SH-SY5Y (cell line): ENCODE measurements around the gene LRCH3.

ENCODE experiments used
- GATA2 ChIP-seq: IDR thresholded peaks from 2 replicates; pipeline ENCODE4 v1.6.1; 2011; ENCODE audit warnings: mild to moderate bottlenecking, low read depth, low read length
- GATA3 ChIP-seq: IDR thresholded peaks from 2 replicates; pipeline ENCODE4 v1.6.1; 2011; ENCODE audit warnings: low read depth, mild to moderate bottlenecking, low read length, moderate library complexity

Gene LRCH3

DNA sequence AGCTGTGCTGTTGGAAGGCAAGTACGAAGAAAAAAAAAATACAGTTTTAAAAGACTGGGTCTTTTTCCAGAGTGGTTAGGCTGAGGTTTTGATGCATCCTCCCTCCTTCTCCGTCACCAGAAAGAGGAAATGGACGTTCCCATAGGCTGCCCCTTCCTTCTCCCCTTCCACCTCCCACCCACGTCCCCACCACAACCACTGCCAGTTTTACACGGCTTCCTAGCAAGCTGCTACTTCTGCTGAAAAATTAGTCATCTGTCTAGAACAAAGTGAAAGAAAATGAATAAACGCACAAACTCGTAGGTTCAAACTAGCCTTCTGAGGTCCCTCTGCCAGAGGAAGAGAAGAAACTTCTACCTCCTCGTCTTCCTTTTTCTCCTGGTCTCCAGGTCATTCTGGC lies 87.4 kb downstream of the LRCH3 start:
- no peak for TF ChIP-seq GATA2
- no peak for TF ChIP-seq GATA3

DNA sequence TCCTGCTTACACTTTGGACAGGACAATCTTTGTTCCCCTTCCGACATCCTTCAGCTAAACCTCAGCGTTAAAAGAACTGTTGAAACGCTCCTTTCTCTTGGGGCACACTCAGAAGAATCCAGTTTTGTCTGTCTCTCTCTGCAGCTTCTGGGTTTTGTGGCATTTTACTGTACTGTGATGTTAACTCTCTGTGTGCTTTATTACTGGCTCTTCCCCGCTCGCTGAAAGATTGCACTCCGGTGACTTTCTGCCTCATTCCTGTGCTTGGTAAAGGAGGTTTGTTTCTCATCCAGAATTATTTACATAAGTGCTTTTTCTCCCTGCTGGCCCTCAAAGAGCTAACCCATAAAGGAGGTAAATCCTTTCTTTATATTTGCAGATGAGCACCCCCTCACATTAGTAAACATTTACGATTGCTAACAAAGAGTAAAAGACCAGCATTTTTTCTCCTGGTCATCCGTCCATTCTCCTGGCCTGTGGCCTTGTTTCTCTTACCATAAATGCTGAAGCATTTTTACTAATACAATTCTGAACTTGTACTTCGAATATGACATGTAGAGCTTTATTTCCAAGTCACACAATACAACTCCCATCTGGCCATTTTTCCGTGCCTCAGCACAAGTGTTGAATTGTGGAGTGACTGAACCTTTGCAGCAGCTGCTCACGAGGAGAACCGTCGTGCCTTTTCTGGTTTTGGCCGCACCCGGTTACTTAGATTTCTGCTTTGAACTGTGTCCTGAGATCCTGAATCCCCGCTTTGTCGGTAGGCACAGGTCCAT lies 89.6 kb downstream of the LRCH3 start:
- no peak for TF ChIP-seq GATA3
- no peak for TF ChIP-seq GATA2

DNA sequence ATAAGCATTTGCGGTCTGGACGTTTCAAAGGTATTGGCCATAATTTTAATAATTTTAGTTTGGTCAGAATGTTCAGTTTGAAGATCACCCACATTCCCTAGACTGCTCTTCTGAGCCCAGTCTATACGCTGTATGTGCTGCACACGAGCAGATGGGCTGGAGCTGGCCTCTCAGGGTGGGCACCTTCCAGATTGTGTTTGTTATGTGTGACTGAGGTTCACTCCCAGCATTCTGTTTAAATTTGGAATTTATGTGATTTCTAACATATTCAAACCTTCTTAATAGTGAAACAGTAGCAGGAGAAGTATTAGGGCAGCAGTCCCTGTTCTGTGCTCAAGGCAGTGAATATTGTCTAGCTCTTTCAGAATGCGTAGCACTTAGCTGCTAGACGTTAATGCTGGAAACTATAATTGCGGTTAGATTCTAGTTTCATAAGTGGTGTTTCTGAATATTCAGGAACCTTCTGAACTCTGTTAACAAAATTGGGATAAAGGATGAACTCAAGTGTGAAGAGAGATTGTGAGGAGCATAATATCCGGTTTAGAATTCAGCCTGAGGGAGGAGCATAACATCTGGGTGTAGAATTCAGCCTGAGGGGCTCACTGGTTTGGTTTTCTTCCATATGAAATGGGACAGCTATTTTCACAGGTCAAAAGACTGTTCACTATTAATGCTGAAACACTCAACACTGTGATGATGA lies 90.4 kb downstream of the LRCH3 start:
- TF ChIP-seq GATA3 (no peak), GATA2 (no peak)

DNA sequence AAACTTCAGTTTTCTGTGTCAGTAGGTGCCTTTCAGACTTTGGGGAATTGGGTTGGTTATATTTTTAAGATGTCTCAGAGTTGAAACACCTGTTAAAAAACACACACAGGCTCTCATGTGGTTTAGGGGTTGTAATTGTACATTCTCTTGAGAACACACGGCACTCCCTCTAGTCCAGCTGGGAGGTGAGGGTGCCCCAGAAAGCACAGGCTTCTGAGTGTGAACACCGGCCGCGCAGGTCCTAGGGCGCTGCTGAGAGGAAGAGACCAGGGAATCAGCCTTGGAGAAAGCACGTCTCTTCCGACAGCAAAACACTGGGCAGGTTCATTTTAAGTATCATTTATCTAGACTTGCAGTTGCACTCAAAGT lies 90.9 kb downstream of the LRCH3 start:
- no peak for TF ChIP-seq GATA3
- no peak for TF ChIP-seq GATA2

DNA sequence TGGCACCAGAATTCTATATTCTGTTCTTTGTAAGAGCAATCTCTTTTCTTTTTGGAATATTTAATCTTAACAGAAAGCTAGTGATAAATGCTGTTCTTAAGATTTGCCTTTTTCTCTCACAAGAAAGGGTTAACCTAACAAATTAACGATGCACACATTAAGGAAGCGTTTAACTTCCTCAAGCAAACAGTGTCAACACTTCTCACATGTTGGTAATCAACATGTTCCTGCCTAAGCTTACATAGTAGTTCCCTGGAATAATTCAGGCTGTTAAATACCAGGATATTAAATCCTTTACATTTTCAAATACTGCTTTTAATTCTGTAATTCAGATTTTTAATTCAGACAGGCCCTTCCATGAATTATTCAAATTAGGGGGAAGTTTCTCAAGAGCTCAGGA lies 91.5 kb downstream of the LRCH3 start:
- TF ChIP-seq GATA3 (no peak), GATA2 (no peak)

DNA sequence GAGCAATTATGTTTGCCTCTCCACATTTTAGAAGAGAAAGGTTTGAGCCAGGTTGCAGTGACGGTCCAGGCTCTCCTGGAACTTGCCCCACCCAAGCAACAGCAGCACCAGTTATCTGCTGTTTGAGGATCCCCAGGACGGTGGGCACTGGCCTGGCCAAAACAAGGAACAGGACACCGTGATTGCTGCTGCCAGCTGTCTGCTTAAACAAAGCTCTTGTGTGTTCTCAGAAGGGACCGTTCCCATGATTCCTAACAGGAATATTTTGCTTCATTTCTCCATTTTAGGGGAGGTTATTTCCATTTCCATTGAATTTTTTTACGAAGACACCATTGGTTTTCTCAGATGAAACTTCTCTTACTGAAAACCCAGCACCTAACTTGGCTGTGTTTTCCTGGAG lies 92.5 kb downstream of the LRCH3 start:
- no peak for TF ChIP-seq GATA3
- TF ChIP-seq GATA2 = no peak

DNA sequence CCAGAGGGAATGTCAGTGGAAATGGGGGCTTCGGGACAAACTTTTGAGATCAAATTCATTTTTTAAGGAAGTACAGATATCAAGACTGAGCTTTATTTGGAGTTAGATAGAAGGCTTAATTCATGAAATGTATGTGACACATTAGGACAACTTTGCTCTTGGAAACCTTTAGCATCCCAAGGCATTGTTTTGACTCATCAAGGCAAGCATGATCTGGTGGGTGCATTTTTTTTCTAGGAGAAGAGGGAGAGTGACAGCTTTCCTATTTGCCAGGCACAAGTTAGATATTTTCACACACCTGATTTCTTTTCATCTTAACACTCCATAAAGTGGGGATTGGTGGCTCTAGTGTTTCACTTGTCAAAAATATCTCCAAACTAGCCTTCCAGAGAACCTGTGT lies 97.5 kb downstream of the LRCH3 start:
- TF ChIP-seq GATA3 (no peak), GATA2 (no peak)

DNA sequence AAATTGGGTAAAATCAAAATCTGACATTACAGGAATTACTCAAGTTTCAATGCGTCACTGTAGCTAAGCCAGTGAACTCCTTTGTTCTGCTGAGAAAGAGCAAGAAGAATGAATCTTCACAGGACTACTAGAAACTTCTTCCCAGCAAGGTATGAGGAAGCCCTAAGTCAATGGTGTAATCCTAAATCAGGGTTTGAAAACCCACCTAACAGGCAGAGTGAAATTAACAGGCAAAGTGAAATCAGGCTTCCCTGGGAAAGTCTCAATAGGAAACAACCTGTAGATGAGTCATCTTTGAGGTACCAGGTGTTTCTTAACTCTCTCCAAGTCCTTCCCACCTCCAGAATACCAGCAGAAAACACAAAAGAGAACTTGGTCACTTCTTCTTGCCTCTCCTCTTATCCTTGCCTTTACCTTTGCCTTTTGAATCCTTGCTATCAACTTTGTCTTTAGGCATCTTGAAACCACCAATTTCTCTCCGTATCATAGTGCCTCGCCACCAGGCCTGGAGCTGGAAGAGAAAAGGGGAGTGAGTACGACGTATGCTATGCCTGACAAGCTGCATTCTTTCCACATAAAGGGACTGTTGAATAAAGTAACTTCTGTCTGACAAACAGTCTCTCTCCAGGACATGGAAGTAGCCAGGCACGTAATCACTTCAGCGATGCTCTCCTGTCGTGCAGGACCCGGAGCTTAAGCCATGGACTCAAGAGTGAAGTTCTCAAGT lies 98.3 kb downstream of the LRCH3 start:
- TF ChIP-seq GATA2 (no peak), GATA3 (no peak)

DNA sequence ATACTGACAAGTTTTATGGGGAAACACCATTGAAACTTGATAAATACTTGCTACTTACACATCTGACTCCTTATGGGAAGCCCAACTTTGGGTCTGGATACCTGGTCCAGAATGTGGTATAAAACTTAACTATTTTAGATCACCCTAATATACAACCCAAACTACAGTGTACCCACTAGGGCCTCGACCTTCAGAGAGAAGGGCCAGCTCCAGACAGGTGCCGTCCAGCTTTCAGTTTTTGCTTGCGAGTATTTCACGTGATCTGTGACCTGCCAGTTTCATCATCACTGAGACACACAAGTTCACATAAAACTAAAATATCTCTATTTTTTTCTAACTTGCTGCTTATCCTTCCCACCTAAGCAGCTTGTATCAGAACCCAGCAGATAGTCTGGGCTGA lies 99.6 kb downstream of the LRCH3 start:
- TF ChIP-seq GATA2 = no peak
- TF ChIP-seq GATA3 = no peak

DNA sequence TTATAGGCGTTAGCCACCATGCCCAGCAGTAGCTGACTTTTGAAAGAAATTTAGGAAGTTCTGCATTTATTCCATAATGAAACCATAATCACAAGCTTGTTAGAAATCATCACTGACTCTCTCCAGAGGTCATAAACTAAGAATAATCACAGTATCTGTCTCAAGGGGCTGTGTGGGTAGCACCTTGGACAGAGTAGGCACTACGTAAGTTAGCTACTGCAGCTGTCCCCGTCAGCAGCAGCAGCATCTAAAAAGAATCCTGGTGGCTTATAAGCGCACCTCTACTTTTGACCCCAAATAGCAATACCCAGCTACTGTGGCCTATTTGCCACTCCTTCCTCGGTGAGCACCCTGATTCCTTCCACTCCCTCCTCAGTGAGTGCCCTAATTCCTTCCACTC lies 101.1 kb downstream of the LRCH3 start:
- no peak for TF ChIP-seq GATA2
- no peak for TF ChIP-seq GATA3

DNA sequence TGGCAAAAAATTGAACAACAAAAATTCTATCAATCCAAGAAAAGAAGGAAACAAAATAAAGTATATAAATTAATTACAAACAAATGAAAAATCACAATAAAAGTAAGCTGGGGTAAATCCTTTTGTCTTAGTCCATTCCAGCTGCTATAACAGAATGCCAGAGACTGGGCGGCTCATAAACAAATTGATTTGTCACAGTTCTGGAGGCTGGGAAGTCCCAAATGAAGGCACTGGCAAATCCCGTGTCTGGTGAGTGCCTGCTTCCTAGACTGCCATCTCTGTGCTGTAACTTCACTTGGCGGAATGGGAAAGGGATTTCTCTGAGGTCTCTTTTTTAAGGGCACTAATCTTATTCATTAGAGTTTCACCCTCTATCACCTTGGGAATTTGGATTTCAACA lies 105.4 kb downstream of the LRCH3 start:
- TF ChIP-seq GATA2 (no peak), GATA3 (no peak)

DNA sequence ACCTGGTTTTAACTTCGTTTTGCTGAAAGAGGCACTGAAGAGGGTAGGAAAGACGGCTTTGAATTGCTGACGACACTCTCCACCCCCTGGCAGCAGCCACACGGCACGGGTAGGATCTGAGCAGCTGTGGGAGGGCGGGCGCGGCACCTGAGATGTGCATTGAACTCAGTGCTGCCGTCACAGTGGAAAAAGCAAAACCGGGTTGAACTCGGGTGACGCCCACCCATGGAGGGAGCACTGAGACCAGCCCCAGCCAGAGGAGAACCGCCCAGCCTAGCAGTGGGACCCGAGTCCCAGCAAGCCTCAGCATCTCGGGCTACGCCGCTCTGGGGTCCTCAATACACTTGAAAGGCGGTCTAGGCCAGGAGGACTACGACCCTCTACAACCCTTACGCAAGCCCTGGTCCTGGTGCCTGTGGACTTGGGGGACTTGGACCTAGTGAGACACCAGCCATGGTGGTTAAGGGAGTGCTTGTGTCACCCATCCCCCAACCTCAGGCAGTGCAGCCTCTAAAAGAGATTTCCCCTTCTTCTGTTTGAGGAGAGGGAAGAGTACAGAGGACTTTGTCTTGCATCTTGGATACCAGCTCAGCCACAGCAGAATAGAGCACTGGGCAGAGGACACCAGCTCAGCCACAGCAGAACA lies 108.9 kb downstream of the LRCH3 start:
- TF ChIP-seq GATA2 (no peak), GATA3 (no peak)

DNA sequence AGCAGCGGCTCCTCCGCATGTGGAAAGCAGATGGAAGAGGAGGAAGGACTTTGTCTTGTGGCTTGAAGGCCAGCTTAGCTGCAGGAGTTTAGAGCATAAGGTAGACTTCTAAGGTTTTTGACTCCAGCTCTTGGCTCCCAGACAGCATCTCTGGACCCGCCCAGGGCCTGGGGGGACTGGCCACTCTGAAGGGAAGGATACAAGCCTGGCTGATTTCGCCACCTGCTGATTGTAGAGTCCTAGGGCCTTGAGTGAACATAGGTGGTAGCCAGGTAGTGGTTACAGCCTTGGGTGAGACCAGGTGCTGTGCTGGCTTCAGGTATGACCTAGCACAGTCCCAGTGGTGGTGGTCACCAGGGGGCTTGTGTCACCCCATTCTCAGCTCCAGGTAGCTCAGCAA lies 110.6 kb downstream of the LRCH3 start:
- TF ChIP-seq GATA3 (no peak), GATA2 (no peak)
